HG03103 (cell line): ENCODE data around the gene C19orf25.
"Not testable (repeated sequence)": the region's sequence is repeated elsewhere in the genome, so short reads cannot be mapped to it uniquely, and the experiment has no call there.

Source experiments
- ATAC-seq: cut with Tn5 transposase; IDR thresholded peaks from one replicate; pipeline ENCODE4 v1.9.1; 2021; ENCODE audit warnings: low read depth; ENCODE audit not compliant: unreplicated experiment

C19orf25 gene

GRCh38 chr19:1450735-1451731 is 28.0 kb downstream of the C19orf25 start:
- no peak for ATAC-seq

DNA sequence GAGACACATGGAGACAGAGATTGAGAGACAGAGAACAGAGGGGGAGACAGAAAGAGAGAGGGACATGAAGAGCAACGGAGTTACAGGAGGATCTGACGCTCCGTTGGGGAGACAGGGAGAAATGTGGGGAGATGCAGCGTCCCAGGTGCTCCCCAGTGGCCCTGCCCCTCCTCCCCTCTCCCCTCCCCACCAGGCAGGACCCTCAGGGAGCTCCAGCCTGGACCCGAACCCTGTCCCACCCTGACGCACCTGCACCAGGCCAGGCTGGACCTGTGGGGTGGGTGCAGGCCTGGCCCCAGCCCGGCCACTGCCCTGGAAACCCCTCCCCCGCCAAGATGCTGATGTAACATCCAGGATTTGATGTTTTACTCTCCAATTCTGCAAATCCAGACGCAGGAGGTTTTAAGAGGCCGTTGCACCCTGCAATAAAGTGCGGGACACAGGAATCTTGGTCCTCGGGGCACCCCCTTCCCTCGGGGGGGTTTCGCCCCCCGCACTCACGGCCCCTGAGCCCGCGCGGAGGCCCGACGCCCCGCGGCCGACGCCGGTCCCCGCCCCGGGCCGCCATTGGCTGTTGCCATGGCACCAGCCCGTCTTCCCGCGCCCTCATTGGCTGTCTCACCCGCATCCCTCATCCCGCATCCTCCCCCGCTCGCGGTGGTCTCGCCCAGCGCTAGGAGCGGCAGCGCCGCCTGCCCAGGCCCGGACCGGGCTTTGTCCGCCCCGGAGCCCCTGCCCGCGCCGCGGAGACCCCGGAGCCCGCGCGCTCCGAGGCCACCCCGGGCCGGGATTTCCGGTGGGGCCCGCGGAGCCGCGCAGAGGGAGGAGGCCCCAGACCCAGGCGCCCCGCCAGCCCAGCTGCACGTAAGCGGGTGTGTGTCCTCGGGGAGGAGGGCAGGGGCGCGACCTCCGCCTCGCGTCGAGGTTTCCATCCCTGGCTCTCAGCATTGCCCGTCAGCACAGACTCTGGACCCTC is 29.3 kb downstream of the C19orf25 start, which contains the start of gene APC2:
Gene APC2 (plus strand): TSS at position 655 of the 976 bp plus-strand sequence. CDS start 2,881 bp downstream, outside the sequence.
- no peak for ATAC-seq

DNA sequence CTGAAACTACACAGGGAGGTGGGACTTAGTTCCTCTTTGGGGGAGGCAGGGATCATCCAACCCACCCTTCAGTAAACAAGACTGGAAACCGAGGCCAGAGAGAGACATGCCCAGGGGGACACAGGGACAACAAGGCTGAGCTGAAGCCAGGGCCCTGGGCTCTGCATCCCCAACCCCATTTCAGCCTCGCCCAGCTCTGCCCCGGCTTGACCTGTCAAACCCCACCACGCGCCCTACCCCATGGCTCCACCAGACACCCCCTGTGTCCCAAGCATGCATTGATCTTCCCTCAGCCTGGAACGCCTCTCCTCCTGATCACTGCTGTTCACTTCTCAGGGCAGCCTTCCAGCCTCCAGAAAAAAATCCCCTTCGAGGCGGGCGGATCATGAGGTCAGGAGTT is 31.1 kb downstream of the C19orf25 start:
- ATAC-seq, result no peak

DNA sequence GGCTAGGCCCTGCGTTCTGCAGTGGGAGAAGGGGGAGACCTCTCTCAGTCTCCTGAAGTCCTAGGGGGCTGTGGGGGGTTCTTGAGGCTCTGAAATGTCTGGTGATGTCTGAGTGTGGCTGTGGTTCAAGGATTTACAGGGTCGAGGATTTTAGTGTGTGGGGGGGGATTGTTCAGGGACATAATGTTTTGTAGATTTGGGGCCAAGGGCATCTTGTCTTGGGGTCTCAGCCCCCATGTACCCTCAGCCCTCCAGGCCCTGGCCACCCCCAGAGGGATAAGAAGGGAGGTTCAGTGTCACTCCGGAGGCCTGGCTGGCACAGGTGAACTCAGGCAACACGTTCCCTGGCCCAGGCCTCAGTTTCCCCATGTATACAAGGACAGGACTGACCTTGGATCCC is 31.5 kb downstream of the C19orf25 start:
- no peak for ATAC-seq

GRCh38 chr19:1446713-1447481 is 32.1 kb downstream of the C19orf25 start:
- ATAC-seq, result no peak

DNA sequence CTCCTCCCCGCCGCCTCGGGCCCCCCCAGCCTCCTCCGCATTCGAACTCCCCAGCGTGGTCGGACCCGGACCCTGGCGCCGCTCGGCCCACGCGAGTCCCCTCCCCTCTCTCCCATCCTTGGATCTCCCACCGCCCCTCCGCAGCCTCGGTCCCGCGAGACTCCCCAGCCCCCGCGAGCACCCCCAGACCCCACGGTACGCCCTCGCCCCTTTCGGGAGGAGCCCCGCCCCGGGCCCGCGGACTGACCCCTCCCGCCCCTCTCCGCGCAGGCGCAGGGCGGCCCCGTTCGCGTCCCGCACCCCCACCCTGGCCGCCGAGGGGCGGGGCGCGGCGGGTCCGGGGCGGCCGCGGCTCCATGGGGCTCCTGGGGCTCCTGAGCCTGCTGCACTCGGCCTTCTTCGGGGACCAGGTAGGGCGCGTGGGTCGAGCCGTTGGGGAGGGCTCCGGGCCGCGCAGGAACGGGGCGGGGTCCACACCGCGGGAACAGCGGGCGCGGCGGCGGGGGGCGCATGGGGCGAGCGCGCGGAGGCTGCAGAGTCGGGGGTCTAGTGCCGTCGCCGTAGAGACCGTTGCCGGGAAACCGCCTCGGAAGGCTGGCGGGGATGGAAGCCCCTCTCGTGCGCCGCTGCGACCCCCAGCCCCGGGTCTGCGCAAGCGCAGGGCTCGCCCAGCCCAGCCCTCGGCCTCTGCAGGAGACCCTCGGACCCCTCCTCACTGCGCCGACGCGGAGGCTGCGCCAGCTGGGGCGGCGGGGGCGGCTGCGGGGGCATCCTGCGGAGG is 32.9 kb downstream of the C19orf25 start:
- ATAC-seq, result no peak

- peak; percentile 51 for ATAC-seq
Measured at GRCh38 chr19:1445185-1445931, 33.7 kb downstream of the C19orf25 start.

DNA sequence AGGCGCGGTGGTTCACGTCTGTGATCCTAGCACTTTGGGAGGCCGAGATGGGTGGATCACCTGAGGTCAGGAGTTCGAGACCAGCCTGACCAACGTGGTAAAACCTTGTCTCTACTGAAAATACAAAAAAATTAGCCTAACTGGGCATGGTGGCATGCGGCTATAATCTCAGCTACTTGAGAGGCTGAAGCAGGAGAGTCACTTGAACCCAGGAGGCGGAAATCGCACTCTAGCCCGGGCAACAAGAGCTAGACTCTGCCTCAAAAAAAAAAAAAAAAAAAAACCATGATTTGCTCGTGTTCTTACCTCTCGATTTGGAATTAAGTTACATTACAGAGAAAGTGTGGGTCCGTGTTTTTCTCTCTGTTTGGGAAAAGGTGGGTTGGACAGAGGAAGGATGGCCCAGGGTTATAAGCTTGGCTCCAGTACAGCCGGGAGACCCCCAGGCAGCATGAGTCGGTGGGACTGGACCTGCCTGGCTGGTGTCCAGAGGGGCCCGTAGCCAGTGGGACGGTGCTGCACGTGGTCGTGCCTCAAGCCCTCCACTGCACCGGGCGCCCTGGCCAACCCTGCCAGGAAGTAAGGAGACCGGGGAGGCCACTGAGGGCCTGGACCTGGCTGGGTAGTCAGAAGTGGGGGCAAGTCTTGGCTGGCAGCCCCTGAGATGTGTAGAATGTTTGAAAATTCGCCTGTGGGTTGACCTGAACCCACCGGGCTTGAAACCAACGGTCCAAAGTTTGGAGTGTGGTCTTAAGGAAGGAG is 37.2 kb downstream of the C19orf25 start:
- ATAC-seq, result no peak

- no peak for ATAC-seq
Measured at GRCh38 chr19:1441022-1441426, 38.0 kb downstream of the C19orf25 start.

DNA sequence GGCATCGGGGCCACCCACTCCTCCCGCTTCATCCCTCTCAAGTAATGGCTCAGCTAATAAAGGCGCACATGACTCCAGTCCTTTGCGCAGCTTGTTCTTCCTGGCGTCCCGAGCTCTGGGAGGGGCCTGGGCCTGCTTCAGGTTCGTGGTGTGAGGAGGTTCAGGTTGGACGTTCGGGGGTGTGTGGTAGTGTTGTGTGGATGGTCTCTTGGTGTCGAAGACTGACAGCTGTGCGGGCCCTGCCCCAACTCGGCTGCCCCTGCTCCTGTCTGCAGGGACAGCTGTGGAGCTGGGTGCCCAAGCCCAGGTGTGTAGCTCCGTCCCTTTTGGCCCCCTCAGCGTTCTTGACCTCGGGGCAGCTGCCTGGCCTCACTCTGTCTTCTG is 38.6 kb downstream of the C19orf25 start:
- ATAC-seq, result no peak

DNA sequence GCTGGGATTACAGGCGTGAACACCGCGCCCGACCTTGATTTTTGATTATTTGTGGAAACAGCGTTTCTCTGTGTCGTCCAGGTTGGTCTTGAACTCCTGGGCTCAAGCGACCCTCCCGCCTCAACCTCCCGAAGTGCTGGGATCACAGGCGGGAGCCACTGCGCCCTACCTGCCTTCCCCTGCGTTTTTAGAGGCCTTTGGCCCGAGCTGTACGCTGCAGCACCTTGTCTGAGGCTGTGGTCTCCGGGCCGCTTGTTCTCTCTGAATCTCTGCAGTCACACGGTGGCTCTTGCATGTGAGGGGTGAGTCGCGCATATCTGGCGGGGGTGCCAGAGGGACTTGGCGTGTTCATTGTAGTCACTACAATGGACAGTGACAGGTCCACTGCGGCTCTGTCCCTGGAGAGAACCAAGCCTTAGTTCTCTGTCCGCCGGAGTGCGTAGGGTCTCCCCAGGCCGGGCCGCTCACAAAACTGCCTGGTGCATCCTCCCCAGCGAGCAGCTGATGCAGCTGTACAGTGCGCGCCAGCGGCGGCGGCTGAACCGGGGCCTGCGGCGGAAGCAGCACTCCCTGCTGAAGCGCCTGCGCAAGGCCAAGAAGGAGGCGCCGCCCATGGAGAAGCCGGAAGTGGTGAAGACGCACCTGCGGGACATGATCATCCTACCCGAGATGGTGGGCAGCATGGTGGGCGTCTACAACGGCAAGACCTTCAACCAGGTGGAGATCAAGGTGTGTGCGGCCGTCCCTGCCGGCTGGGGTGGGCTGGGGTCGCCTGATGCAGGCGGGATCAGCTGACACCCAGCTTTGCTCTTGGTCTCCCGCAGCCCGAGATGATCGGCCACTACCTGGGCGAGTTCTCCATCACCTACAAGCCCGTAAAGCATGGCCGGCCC is 39.2 kb downstream of the C19orf25 start:
- not testable (repeated sequence) for ATAC-seq

GRCh38 chr19:1438933-1439354 is 40.1 kb downstream of the C19orf25 start:
- no peak for ATAC-seq

DNA sequence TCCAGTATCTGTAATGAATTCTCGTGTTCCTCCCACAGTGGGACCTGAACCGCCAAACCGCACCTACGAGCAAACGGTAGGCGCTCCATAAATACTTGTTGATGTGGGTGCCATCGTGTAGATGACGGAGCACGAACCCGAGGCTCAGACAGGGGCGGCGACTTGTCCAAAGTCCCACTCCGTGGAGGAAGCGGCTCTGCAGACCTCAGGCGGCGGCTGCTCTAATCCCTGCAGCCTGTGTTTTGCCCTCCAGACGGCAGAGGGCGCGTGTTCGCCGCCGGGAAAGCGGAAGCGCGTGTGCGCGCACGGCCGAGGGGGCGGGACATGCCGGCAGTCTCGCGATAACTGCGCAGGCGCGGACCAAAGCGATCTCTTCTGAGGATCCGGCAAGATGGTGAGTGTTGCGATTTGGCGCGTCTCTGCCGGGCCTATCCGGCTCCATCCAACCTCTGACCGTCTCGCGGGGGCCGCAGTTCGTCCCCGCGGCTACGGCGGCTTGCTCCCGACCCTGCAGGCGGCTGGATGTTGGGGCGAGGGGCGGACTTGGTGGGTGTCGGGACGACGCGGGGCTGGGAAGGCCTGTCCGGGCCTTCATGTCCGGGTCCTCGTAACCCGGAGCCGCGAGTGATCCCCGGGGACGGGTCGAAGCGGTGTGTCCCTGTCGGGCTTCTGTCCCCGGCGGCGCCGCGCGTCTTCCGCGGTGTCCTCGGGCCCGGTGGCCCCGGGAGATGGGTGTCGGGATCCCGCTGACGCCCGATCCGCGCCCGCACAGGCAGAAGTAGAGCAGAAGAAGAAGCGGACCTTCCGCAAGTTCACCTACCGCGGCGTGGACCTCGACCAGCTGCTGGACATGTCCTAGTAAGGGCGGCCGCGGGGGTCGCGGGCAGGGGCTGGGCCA is 40.7 kb downstream of the C19orf25 start, which contains the start of gene RPS15:
Gene RPS15 (plus strand): TSS at position 362 of the 898 bp plus-strand sequence. CDS start 30 bp downstream, at position 392.
- no peak for ATAC-seq

DNA sequence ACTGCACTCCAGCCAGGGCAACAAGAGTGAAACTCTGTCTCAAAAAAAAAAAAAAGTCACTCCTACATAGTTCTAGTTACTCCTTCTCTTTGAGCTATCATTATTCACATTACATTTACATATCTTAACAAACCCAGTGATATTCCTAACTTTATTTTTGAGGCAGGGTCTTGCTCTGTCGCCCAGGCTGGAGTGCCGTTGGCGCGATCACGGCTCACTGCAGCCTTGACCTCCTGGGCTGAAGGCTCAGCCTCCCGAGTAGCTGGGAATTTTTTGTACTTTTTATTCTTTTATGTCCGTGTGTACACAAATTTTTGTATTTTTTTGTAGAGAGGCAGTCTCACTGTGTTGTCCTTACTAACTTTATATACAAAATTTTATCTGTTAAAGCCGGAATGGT is 41.4 kb downstream of the C19orf25 start:
- no peak for ATAC-seq

DNA sequence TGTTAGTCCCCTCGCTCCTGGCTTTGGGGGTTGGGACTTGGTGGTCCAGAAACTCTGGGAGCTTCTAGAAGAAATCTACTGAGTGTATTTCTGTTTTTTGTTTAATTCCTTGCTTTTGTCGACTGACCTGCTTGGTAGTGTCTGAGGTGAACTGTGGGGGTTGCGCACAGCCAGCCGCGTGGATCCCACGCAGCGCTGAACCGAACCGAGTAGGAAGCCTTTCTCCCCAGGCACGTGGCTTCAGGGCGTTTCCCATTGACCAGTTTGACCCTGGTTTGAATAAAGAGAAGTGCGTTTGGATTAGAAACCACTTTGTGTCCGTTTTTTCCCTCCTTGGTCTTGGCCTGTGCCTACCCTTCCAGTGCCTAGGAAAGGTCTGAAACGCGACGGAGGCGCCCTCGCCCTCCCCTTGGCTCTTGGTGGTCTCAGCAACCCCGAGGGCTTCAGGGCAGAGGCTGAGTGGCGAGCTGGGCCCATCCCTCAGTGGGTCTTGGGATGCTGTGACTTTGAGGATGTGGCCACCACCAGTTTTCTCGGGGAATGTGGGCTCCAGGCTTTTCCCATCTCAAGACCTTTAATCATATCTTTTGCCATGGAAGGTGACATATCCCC is 43.5 kb downstream of the C19orf25 start:
- no peak for ATAC-seq
